ENCODE measurements around the gene MACROD2. TPM values are rescaled to one million over a fixed set of nuclear protein-coding genes. Genes with fewer than 3 reads are reported as not detected.
A peak's percentile ranks its signal among the peaks of the same experiment; 100 is the strongest.

The MACROD2 gene
- total and polyA plus RNA-seq, 4 donors: 13.0 to 67.1 (median 20.7) TPM

- no peak for ATAC-seq (ENCODE audit: insufficient read depth, low FRiP score)
- Histone ChIP-seq H3K4me1 (ENCODE audit: control insufficient read depth in 5 of 5, insufficient read depth in 5 of 5, low read length in 5 of 5) (peaks cover 0 to 10% (median 0%) of the 10 kb centered on the region in 5 donors), H3K27ac (ENCODE audit: low read depth in 1 of 2, low read length in 1 of 2) (no peak overlapping the region), H3K36me3 (ENCODE audit: control insufficient read depth in 4 of 4, insufficient read depth in 4 of 4, low read length in 4 of 4) (no peaks in the 10 kb centered on the region), H3K9ac (ENCODE audit: insufficient read depth in 1 of 2, low read length in 2 of 2) (no peak overlapping the region), H3K4me3 (no peak overlapping the region), H3K9me3 (ENCODE audit: control insufficient read depth in 4 of 4, insufficient read depth in 3 of 4, low read length in 3 of 4) (peaks cover 0 to 2% (median 0%) of the 10 kb centered on the region in 4 donors), H3K27me3 (ENCODE audit: control insufficient read depth in 3 of 3, insufficient read depth in 3 of 3, low read length in 2 of 3) (no peaks in the 10 kb centered on the region)
- TF ChIP-seq CTCF (IDR thresholded peaks at IDR 0.05; ENCODE audit: control extremely low read depth, extremely low read depth): no peak
- 53 to 79% methylated on average over 2 of the region's 2 CpGs for WGBS, 2 donors
- peak; percentile 23 to 33 (median 29) for DNase-seq
Measured at GRCh38 chr20:15544742-15545141, 1549.4 kb downstream of the MACROD2 start.

- no peak for TF ChIP-seq CTCF (IDR thresholded peaks at IDR 0.05; ENCODE audit: control extremely low read depth, extremely low read depth)
- H3K27me3 ChIP-seq (ENCODE audit: control insufficient read depth in 3 of 3, insufficient read depth in 3 of 3, low read length in 2 of 3): no peaks in the 10 kb centered on the region
- peaks cover 0 to 10% (median 0%) of the 10 kb centered on the region in 5 donors for H3K4me1 ChIP-seq (ENCODE audit: control insufficient read depth in 5 of 5, insufficient read depth in 5 of 5, low read length in 5 of 5)
- ATAC-seq (ENCODE audit: insufficient read depth, low FRiP score) (no peak), DNase-seq (no peak)
- no peak overlapping the region for H3K27ac ChIP-seq (ENCODE audit: low read depth in 1 of 2, low read length in 1 of 2)
- no peaks in the 10 kb centered on the region for H3K36me3 ChIP-seq (ENCODE audit: control insufficient read depth in 4 of 4, insufficient read depth in 4 of 4, low read length in 4 of 4)
- H3K4me3 ChIP-seq: no peak overlapping the region
- peaks cover 0 to 4% (median 0%) of the 10 kb centered on the region in 4 donors for H3K9me3 ChIP-seq (ENCODE audit: control insufficient read depth in 4 of 4, insufficient read depth in 3 of 4, low read length in 3 of 4)
- WGBS, 2 donors: 70 to 89% methylated on average over 2 of the region's 2 CpGs
- H3K9ac ChIP-seq (ENCODE audit: insufficient read depth in 1 of 2, low read length in 2 of 2): no peak overlapping the region
Measured at GRCh38 chr20:15546525-15547023, 1551.3 kb downstream of the MACROD2 start.

- H3K4me1 ChIP-seq (ENCODE audit: control insufficient read depth in 5 of 5, insufficient read depth in 5 of 5, low read length in 5 of 5): peaks cover 0 to 10% (median 0%) of the 10 kb centered on the region in 5 donors
- no peak overlapping the region for H3K9ac ChIP-seq (ENCODE audit: insufficient read depth in 1 of 2, low read length in 2 of 2)
- H3K9me3 ChIP-seq (ENCODE audit: control insufficient read depth in 4 of 4, insufficient read depth in 3 of 4, low read length in 3 of 4): peaks cover 0 to 6% (median under 1%) of the 10 kb centered on the region in 4 donors
- no peaks in the 10 kb centered on the region for H3K27me3 ChIP-seq (ENCODE audit: control insufficient read depth in 3 of 3, insufficient read depth in 3 of 3, low read length in 2 of 3)
- no peak overlapping the region for H3K4me3 ChIP-seq
- 90 to 91% methylated on average over 3 of the region's 3 CpGs for WGBS, 2 donors
- H3K36me3 ChIP-seq (ENCODE audit: control insufficient read depth in 4 of 4, insufficient read depth in 4 of 4, low read length in 4 of 4): no peaks in the 10 kb centered on the region
- H3K27ac ChIP-seq (ENCODE audit: low read depth in 1 of 2, low read length in 1 of 2): no peak overlapping the region
- TF ChIP-seq CTCF (IDR thresholded peaks at IDR 0.05; ENCODE audit: control extremely low read depth, extremely low read depth): no peak
- DNase-seq (peak in 2 of 3 donors; percentile 18 to 24), ATAC-seq (ENCODE audit: insufficient read depth, low FRiP score) (no peak)
Measured at GRCh38 chr20:15547119-15547518, 1551.8 kb downstream of the MACROD2 start.

Data from lung (tissue), 12 donors.